Mesenchymal stem cell (in vitro differentiated cells and primary cell): ENCODE measurements around the gene HCN4.

ENCODE experiments used
- DNase-seq: peaks from one replicate; pipeline ENCODE4 v3.0.0-alpha.2; 2013
- H2AFZ ChIP-seq: one replicate; pipeline ENCODE4 v1.6.1; 2013; ENCODE audit warnings: low read depth, mild to moderate bottlenecking, control low read depth, inconsistent platforms, low read length, moderate library complexity
- H2AK5ac ChIP-seq: 2 replicates; pipeline ENCODE4 v1.6.1; 2013; ENCODE audit warnings: low read length, moderate library complexity, mild to moderate bottlenecking, inconsistent platforms; ENCODE audit not compliant: severe bottlenecking
- H2BK120ac ChIP-seq: one replicate; pipeline ENCODE4 v1.6.1; 2013; ENCODE audit warnings: low read depth, mild to moderate bottlenecking, inconsistent platforms, low read length, moderate library complexity
- H2BK12ac ChIP-seq, 2 experiments: one replicate each; pipeline ENCODE4 v1.6.1; 2013; ENCODE audit warnings: inconsistent platforms in 2 of 2, low read length in 2 of 2, mild to moderate bottlenecking in 2 of 2, moderate library complexity in 2 of 2, control low read depth in 1 of 2
- H2BK15ac ChIP-seq: one replicate; pipeline ENCODE4 v1.6.1; 2013; ENCODE audit warnings: mild to moderate bottlenecking, low read depth, inconsistent platforms; ENCODE audit not compliant: poor library complexity, severe bottlenecking
- H2BK5ac ChIP-seq: 2 replicates; pipeline ENCODE4 v1.6.1; 2013; ENCODE audit warnings: low read depth, mild to moderate bottlenecking, low read length, control low read depth, inconsistent platforms; ENCODE audit not compliant: poor library complexity, severe bottlenecking
- H3K14ac ChIP-seq, 2 experiments: one replicate each; pipeline ENCODE4 v1.6.1; 2013; ENCODE audit warnings: inconsistent platforms in 2 of 2, low read length in 2 of 2, control low read depth in 1 of 2, mild to moderate bottlenecking in 1 of 2, moderate library complexity in 1 of 2
- H3K18ac ChIP-seq, 2 experiments: one replicate each; pipeline ENCODE4 v1.6.1; 2013; ENCODE audit warnings: inconsistent platforms in 2 of 2, low read length in 2 of 2, control low read depth in 1 of 2, low read depth in 1 of 2, mild to moderate bottlenecking in 1 of 2
- H3K23ac ChIP-seq, 2 experiments: one replicate each; pipeline ENCODE4 v1.6.1; 2013; ENCODE audit warnings: inconsistent platforms in 2 of 2, low read length in 2 of 2, mild to moderate bottlenecking in 2 of 2, moderate library complexity in 2 of 2, control low read depth in 1 of 2
- H3K27ac ChIP-seq: 2 replicates; pipeline ENCODE4 v1.5.1; 2013; ENCODE audit warnings: mild to moderate bottlenecking, moderate library complexity, low read length, control low read depth, inconsistent platforms; ENCODE audit not compliant: poor library complexity, severe bottlenecking
- H3K27me3 ChIP-seq, 2 experiments: 2 replicates each; pipeline versions ENCODE4 v1.6.1 to v1.7.0; 2013; ENCODE audit warnings: low read length in 2 of 2, mild to moderate bottlenecking in 2 of 2, moderate library complexity in 2 of 2, control low read depth in 1 of 2, inconsistent platforms in 1 of 2; ENCODE audit not compliant: control insufficient read depth in 1 of 2, insufficient read depth in 1 of 2
- H3K36me3 ChIP-seq, 2 experiments: 2 replicates each; pipeline versions ENCODE4 v1.6.1 to v1.7.0; 2013; ENCODE audit warnings: low read length in 2 of 2, control low read depth in 1 of 2, inconsistent platforms in 1 of 2, low read depth in 1 of 2, mild to moderate bottlenecking in 1 of 2; ENCODE audit not compliant: insufficient read depth in 2 of 2, control insufficient read depth in 1 of 2
- H3K4ac ChIP-seq, 2 experiments: one replicate each; pipeline ENCODE4 v1.6.1; 2013; ENCODE audit warnings: inconsistent platforms in 2 of 2, low read length in 2 of 2, mild to moderate bottlenecking in 2 of 2, moderate library complexity in 2 of 2, control low read depth in 1 of 2, low read depth in 1 of 2
- H3K4me1 ChIP-seq: 2 replicates; pipeline ENCODE4 v1.6.1; 2013; ENCODE audit warnings: low read depth, low read length, control low read depth; ENCODE audit not compliant: control insufficient read depth, insufficient read depth
- H3K4me2 ChIP-seq: 2 replicates; pipeline ENCODE4 v1.6.1; 2013; ENCODE audit warnings: low read length, mild to moderate bottlenecking, inconsistent platforms; ENCODE audit not compliant: poor library complexity, severe bottlenecking
- H3K4me3 ChIP-seq, 2 experiments: 2 replicates each; pipeline versions ENCODE4 v1.5.1 to v1.7.0; 2013; ENCODE audit warnings: low read length in 2 of 2, mild to moderate bottlenecking in 2 of 2, control low read depth in 1 of 2, low read depth in 1 of 2; ENCODE audit not compliant: insufficient read depth in 1 of 2
- H3K79me1 ChIP-seq: replicated peaks from 2 replicates; pipeline ENCODE4 v1.6.1; 2013; ENCODE audit warnings: mild to moderate bottlenecking, control low read depth, low read length, inconsistent platforms; ENCODE audit not compliant: poor library complexity, severe bottlenecking
- H3K9ac ChIP-seq: 2 replicates; pipeline ENCODE4 v1.7.0; 2013; ENCODE audit warnings: mild to moderate bottlenecking, low read length, moderate library complexity
- H3K9me3 ChIP-seq: 2 replicates; pipeline ENCODE4 v1.7.0; 2013; ENCODE audit warnings: mild to moderate bottlenecking, low read length; ENCODE audit not compliant: control insufficient read depth
- H4K8ac ChIP-seq: one replicate; pipeline ENCODE4 v1.6.1; 2013; ENCODE audit warnings: inconsistent platforms, mild to moderate bottlenecking, low read length, moderate library complexity
- H4K91ac ChIP-seq: one replicate; pipeline ENCODE4 v1.6.1; 2013; ENCODE audit warnings: mild to moderate bottlenecking, low read length, inconsistent platforms
- WGBS: methylation state at CpG from one replicate; pipeline ENCODE4 v1.1.7; 2013; ENCODE audit warnings: mixed read lengths; 5-methylcytosine and 5-hydroxymethylcytosine counted together

HCN4 gene

DNA sequence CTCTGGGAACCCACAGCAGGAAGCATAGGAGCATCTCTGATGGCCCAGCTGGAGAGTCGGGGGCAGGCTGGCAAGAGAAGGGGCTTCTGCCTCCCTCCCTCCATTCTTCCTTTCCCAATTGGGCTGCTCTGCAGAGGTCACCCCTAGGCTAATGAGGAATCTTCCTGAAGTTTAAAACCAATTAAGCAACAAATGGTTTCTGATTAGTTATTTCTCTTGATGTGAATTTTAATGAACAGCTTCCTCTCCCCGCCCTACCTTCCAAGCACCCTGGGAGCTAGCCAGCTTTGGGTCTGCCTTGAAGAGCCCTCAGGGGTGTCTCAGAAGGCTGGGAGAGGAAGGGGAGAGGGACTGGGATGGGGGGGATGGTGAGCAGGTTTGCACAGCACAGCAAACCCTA, 24.6 kb upstream of the HCN4 start:
- H2AK5ac ChIP-seq: no peak overlapping the region
- H3K27me3 ChIP-seq: peaks cover 46 to 50% of the 10 kb centered on the region in 2 experiments
- H3K9ac ChIP-seq: no peak overlapping the region
- no peak overlapping the region for H3K14ac ChIP-seq
- H2BK5ac ChIP-seq: no peak overlapping the region
- no peak overlapping the region for H3K23ac ChIP-seq
- H4K8ac ChIP-seq: no peak overlapping the region
- H3K9me3 ChIP-seq: no peaks in the 10 kb centered on the region
- H3K27ac ChIP-seq: no peak overlapping the region
- peaks cover 2% of the 10 kb centered on the region for H3K4me1 ChIP-seq
- H2BK120ac ChIP-seq: no peak overlapping the region
- H2BK12ac ChIP-seq: no peak overlapping the region
- no peak overlapping the region for H3K4ac ChIP-seq
- no peaks in the 10 kb centered on the region for H3K79me1 ChIP-seq
- no peak overlapping the region for H2AFZ ChIP-seq
- H3K4me2 ChIP-seq: no peak overlapping the region
- no peak for DNase-seq
- no peak overlapping the region for H2BK15ac ChIP-seq
- no peak overlapping the region for H3K18ac ChIP-seq
- H3K4me3 ChIP-seq: no peak overlapping the region
- no peaks in the 10 kb centered on the region for H3K36me3 ChIP-seq
- H4K91ac ChIP-seq: no peak overlapping the region
- 88% methylated on average over 1 of the region's 2 CpGs for WGBS

DNA sequence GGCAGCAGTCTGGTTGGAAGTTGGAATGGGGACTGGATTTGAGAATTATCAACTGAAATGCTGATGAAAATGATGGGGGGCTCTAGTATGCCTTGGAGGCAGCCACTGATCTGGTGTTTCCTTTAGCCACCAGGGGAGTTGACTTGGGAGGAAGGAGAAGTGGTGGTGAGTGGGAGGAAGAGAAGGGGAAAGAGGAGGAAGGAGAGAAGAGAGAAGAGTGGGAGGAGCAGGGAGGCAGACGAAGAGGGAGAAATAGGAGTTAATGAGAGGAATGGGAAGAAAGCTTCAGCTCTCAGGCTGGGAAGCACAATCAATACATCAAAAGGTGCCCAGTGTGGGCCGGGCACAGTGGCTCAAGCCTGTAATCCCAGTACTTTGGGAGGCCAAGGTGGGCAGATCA, 23.3 kb upstream of the HCN4 start:
- Histone ChIP-seq H3K4ac (no peak overlapping the region), H3K18ac (no peak overlapping the region), H3K9ac (no peak overlapping the region), H4K91ac (no peak overlapping the region), H3K4me3 (no peak overlapping the region), H3K27ac (no peak overlapping the region), H4K8ac (no peak overlapping the region), H3K79me1 (no peaks in the 10 kb centered on the region), H2BK120ac (no peak overlapping the region), H3K27me3 (peaks cover 36 to 39% of the 10 kb centered on the region in 2 experiments), H3K4me2 (no peak overlapping the region), H3K4me1 (peaks cover 9% of the 10 kb centered on the region), H3K14ac (no peak overlapping the region), H2BK5ac (no peak overlapping the region), H3K36me3 (no peaks in the 10 kb centered on the region), H2BK12ac (no peak overlapping the region), H3K9me3 (no peaks in the 10 kb centered on the region), H2AK5ac (no peak overlapping the region), H2AFZ (no peak overlapping the region), H2BK15ac (no peak overlapping the region), H3K23ac (no peak overlapping the region)
- DNase-seq: no peak
- 82% methylated on average over 2 of the region's 2 CpGs for WGBS

DNA sequence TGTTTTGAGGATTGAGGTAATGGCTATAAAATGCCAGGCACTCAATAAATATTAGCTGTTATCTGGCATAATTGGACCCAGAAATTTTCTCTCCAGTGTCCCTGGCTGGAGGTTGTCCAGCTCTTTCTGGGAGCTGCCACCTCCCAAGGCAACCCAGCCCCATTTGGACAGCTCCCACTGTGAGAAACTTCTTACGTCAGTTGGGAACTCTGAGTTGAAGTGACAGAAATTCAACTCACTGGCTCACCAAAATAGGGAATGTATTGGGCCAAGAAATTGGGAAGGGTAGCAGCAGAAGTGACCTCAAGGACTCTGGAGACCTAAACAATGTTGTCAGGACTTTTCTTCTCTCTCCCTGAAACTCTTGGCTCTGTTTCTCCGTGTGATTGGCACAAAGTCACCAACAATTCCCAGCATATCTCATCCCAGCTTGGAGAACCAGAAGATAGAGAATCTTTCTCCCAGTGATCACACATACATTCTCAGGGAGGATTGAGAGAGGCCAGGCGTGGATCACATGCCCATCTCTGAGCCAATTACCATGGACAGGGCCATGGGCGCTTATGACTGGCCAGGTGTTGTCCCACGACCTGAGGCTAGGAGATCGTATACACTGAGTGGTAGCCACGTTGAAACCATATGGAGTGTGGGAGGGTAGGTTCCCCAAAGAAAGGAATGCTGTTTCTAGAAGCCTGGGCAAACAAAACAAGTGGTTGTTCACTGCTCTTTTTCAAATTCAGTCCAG, 22.5 kb upstream of the HCN4 start:
- Histone ChIP-seq H4K91ac (no peak overlapping the region), H3K14ac (no peak overlapping the region), H2BK12ac (no peak overlapping the region), H3K27ac (no peak overlapping the region), H2AK5ac (no peak overlapping the region), H3K4ac (no peak overlapping the region), H2BK15ac (no peak overlapping the region), H2BK5ac (no peak overlapping the region), H3K18ac (no peak overlapping the region), H4K8ac (no peak overlapping the region), H3K9ac (no peak overlapping the region), H3K9me3 (no peaks in the 10 kb centered on the region), H3K79me1 (no peaks in the 10 kb centered on the region), H3K4me1 (peaks cover 9% of the 10 kb centered on the region), H3K36me3 (no peaks in the 10 kb centered on the region), H3K23ac (no peak overlapping the region), H2BK120ac (no peak overlapping the region), H2AFZ (no peak overlapping the region), H3K4me3 (no peak overlapping the region), H3K27me3 (peaks cover 36 to 39% of the 10 kb centered on the region in 2 experiments), H3K4me2 (no peak overlapping the region)
- WGBS: 85% methylated on average over 7 of the region's 7 CpGs
- DNase-seq: no peak

DNA sequence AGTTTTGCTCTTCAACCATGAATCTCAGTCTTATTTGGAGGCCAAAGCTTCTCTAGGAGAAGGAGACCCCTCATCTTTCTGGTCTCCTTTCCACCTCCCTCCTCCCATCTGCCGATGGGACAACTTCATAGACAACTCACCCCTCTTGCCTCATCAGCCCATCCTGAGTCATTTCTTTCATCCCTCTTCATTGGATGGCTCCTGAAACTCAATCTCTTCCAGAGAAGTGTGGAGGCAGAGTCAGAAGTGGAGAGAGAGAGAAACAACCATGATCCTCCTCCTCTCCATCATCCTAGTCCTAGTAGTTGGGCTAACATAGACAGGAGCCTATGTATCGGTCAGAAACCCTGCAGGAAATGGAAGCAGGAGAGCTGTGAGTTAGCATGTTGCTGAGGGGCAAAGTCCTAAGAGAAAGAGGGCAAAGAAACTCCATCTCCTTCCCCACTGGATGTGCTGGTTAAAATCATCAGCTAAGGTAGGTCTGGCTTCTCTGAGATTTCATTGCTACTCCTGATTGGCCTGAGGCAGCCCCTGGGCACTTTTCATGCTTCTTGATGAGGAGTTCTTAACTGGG, 21.3 kb upstream of the HCN4 start:
- Histone ChIP-seq H3K14ac (no peak overlapping the region), H2BK120ac (no peak overlapping the region), H4K8ac (no peak overlapping the region), H3K27me3 (peaks cover 42 to 50% of the 10 kb centered on the region in 2 experiments), H3K4me1 (peaks cover 9% of the 10 kb centered on the region), H2BK5ac (no peak overlapping the region), H3K4ac (no peak overlapping the region), H4K91ac (no peak overlapping the region), H3K36me3 (no peaks in the 10 kb centered on the region), H3K79me1 (no peaks in the 10 kb centered on the region), H3K9me3 (no peaks in the 10 kb centered on the region), H2AK5ac (no peak overlapping the region), H2AFZ (no peak overlapping the region), H3K9ac (no peak overlapping the region), H2BK15ac (no peak overlapping the region), H3K4me3 (no peak overlapping the region), H3K4me2 (no peak overlapping the region), H3K18ac (no peak overlapping the region), H3K23ac (no peak overlapping the region), H2BK12ac (no peak overlapping the region), H3K27ac (no peak overlapping the region)
- WGBS: 50% methylated on average over 2 of the region's 2 CpGs
- DNase-seq: peak; percentile 20
